Endodermal cell (in vitro differentiated cells): ENCODE measurements around the gene DTNA. TPM values are rescaled to one million over a fixed set of nuclear protein-coding genes. Genes with fewer than 3 reads are reported as not detected.

ENCODE experiments used
- DNase-seq: peaks from one replicate; pipeline ENCODE4 v3.0.0-alpha.2; 2017
- H3K27ac ChIP-seq: 2 replicates; pipeline ENCODE4 v1.5.1; 2013; ENCODE audit warnings: mild to moderate bottlenecking, low read depth, low read length, moderate library complexity
- H3K27me3 ChIP-seq: 2 replicates; pipeline ENCODE4 v1.6.1; 2013; ENCODE audit warnings: mild to moderate bottlenecking, low read length, moderate library complexity; ENCODE audit not compliant: insufficient read depth, control insufficient read depth, poor library complexity, severe bottlenecking
- H3K36me3 ChIP-seq: 2 replicates; pipeline ENCODE4 v1.7.0; 2013; ENCODE audit warnings: mild to moderate bottlenecking, low read length, moderate library complexity; ENCODE audit not compliant: control insufficient read depth, insufficient read depth
- H3K4me1 ChIP-seq: one replicate; pipeline ENCODE4 v1.7.0; 2013; ENCODE audit warnings: low read length; ENCODE audit not compliant: control insufficient read depth, insufficient read depth
- H3K4me3 ChIP-seq: 2 replicates; pipeline ENCODE4 v1.5.1; 2013; ENCODE audit warnings: mild to moderate bottlenecking, low read length, moderate library complexity
- H3K9ac ChIP-seq: 2 replicates; pipeline ENCODE4 v1.6.1; 2013; ENCODE audit warnings: mild to moderate bottlenecking, low read length, moderate library complexity; ENCODE audit not compliant: poor library complexity, severe bottlenecking; ENCODE audit errors: extremely low read depth
- H3K9me3 ChIP-seq: 2 replicates; pipeline ENCODE4 v1.6.1; 2013; ENCODE audit warnings: mild to moderate bottlenecking, low read length, moderate library complexity; ENCODE audit not compliant: control insufficient read depth
- H3K27ac Mint-ChIP-seq: 2 replicates; pipeline ENCODE4 v1.8.0; 2020; ENCODE audit warnings: mixed read lengths
- H3K27me3 Mint-ChIP-seq: 2 replicates; pipeline ENCODE4 v1.8.0; 2021; ENCODE audit warnings: mild to moderate bottlenecking, mixed read lengths; ENCODE audit not compliant: insufficient read depth
- H3K36me3 Mint-ChIP-seq: 2 replicates; pipeline ENCODE4 v1.8.0; 2020; ENCODE audit warnings: low read depth, mixed read lengths
- H3K4me1 Mint-ChIP-seq: 2 replicates; pipeline ENCODE4 v1.8.0; 2020; ENCODE audit warnings: mixed read lengths
- H3K4me3 Mint-ChIP-seq: 2 replicates; pipeline ENCODE4 v1.8.0; 2020; ENCODE audit warnings: mild to moderate bottlenecking, moderate library complexity, mixed read lengths
- H3K9me3 Mint-ChIP-seq: 2 replicates; pipeline ENCODE4 v1.8.0; 2020; ENCODE audit warnings: mild to moderate bottlenecking, mixed read lengths
- WGBS, 2 experiments: methylation state at CpG; one replicate each; pipeline versions ENCODE4 v1.1.5 to v1.1.7; 2013; ENCODE audit warnings: missing lambda C conversion rate in 2 of 2, mixed read lengths in 1 of 2; ENCODE audit not compliant: insufficient coverage in 1 of 2, insufficient read length in 1 of 2; 5-methylcytosine and 5-hydroxymethylcytosine counted together
- total RNA-seq, 2 donors: library from RNA; stranded (reverse); fragmentation: NEBNext Ultra II Directional in 1 of 2; extraction: Animal tissue kit (Norgen Biotek cat#: 25700) in 1 of 2; gene quantifications; 2 replicates in 1 of 2; 3 replicates in 1 of 2; pipeline ENCODE4 v1.2.1, GENCODE V29; 2021
- TF ChIP-seq, protein P1 (sequence below): fragments of 200-600 bp; sonication (generic); conservative IDR thresholded peaks from 2 replicates; pipeline ENCODE4 v1.5.0; 2021; ENCODE audit warnings: antibody characterized with exemption, mild to moderate bottlenecking

DTNA gene
- total RNA-seq, 2 donors from 2014 or later, result 45.6 to 51.6 TPM

DNA sequence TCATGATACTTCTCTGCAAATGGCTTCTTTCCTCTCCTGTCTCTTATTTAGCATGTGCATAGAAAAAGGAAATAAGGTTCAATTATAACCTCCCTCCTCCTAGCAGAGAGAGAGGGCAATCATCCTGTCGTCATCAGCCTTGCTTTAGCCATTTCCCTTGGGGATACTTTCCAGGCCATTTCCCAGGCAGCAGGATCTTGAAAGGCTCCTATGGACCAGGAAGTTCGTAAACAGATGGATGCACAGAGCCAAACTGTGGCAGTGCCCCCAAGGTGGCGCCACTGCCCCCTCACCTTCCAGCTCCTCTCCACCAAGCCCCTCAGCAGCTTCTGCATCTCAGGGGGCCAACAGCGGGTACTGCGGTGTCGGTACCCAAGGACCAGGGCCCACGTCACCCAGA lies 157.4 kb downstream of the DTNA start:
- H3K36me3 Mint-ChIP-seq, result peaks cover 11% of the 10 kb centered on the region
- H3K27me3 ChIP-seq, result no peaks in the 10 kb centered on the region
- H3K9me3 ChIP-seq, result no peaks in the 10 kb centered on the region
- DNase-seq, result peak; percentile 83
- H3K27me3 Mint-ChIP-seq, result no peaks in the 10 kb centered on the region
- TF ChIP-seq, protein P1, sequence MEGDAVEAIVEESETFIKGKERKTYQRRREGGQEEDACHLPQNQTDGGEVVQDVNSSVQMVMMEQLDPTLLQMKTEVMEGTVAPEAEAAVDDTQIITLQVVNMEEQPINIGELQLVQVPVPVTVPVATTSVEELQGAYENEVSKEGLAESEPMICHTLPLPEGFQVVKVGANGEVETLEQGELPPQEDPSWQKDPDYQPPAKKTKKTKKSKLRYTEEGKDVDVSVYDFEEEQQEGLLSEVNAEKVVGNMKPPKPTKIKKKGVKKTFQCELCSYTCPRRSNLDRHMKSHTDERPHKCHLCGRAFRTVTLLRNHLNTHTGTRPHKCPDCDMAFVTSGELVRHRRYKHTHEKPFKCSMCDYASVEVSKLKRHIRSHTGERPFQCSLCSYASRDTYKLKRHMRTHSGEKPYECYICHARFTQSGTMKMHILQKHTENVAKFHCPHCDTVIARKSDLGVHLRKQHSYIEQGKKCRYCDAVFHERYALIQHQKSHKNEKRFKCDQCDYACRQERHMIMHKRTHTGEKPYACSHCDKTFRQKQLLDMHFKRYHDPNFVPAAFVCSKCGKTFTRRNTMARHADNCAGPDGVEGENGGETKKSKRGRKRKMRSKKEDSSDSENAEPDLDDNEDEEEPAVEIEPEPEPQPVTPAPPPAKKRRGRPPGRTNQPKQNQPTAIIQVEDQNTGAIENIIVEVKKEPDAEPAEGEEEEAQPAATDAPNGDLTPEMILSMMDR, result peak; percentile 74
- H3K4me1 ChIP-seq, result peaks cover 4% of the 10 kb centered on the region
- no peaks in the 10 kb centered on the region for H3K36me3 ChIP-seq
- WGBS, 2 experiments, result 55 to 76% methylated on average over 2 to 7 of the region's 7 CpGs
- no peak overlapping the region for H3K4me3 Mint-ChIP-seq
- no peak overlapping the region for H3K27ac ChIP-seq
- peaks cover 4% of the 10 kb centered on the region for H3K4me1 Mint-ChIP-seq
- no peaks in the 10 kb centered on the region for H3K9me3 Mint-ChIP-seq
- H3K27ac Mint-ChIP-seq, result no peak overlapping the region
- no peak overlapping the region for H3K4me3 ChIP-seq
- no peak overlapping the region for H3K9ac ChIP-seq

DNA sequence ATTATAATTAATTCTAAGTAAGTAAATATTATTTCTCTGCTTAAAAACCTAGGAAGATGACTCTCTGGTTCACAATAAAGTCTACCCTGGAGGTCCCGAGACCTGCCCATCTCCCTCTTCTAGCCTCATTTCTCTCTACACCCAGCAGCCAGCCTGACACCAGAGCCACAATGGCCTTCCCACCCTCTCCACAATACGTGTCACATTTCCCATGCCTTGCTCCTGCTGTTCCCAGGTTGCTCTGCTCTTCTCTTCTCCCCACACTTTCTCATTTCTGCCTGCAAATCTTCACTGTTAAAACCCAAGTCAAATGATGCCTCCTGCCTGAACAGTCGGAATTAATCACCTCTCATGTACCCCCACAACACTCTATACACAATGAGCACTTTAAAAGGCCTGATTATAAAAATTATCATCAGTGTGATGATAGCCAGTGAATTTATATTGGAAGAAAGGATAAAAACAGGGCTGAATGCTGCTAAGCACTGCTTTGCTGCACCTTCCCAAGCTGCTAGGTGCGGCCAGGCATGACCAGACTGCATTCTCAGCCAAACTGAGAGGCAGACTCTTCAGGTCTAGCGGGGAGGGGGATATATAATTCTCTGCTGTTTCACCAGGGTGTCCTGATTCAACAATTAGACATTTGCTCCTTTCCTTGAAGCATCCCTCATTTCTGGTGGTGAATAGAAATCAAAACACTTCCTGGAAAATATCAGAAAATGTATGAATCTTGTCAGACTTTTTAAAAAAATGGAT lies 160.6 kb downstream of the DTNA start:
- TF ChIP-seq, protein P1, result no peak
- H3K36me3 ChIP-seq, result no peaks in the 10 kb centered on the region
- DNase-seq, result no peak
- H3K27me3 ChIP-seq, result no peaks in the 10 kb centered on the region
- H3K4me1 Mint-ChIP-seq, result peaks cover 27% of the 10 kb centered on the region
- no peak overlapping the region for H3K4me3 ChIP-seq
- H3K9me3 Mint-ChIP-seq, result no peaks in the 10 kb centered on the region
- no peaks in the 10 kb centered on the region for H3K9me3 ChIP-seq
- H3K9ac ChIP-seq, result no peak overlapping the region
- H3K36me3 Mint-ChIP-seq, result no peaks in the 10 kb centered on the region
- H3K4me1 ChIP-seq, result peaks cover 11% of the 10 kb centered on the region
- no peak overlapping the region for H3K4me3 Mint-ChIP-seq
- no peak overlapping the region for H3K27ac Mint-ChIP-seq
- no peak overlapping the region for H3K27ac ChIP-seq
- 70 to 83% methylated on average over 4 to 5 of the region's 5 CpGs for WGBS, 2 experiments
- H3K27me3 Mint-ChIP-seq, result no peaks in the 10 kb centered on the region

DNA sequence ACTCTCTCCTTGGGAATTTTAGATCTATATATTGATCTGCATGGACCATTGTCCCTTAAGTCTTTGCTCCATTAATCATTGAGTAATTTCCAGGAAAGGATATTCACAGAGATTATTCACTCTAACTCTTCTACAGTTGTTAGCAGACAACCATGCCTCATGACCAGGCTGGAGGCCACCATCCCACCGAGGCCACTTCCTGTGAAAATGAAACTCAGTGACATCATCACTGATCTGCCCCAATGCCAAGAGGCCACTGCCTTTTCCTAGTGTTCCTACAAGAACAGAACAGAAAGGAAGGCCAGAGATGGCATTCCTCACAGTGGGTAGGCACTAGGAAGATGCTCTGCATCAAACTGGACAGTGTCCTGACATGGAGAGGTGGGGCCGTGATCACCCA lies 161.3 kb downstream of the DTNA start:
- no peak overlapping the region for H3K27ac ChIP-seq
- H3K9ac ChIP-seq, result no peak overlapping the region

More for the DNA sequence above, 161.3 kb downstream of the DTNA start:
- no peak for DNase-seq
- TF ChIP-seq, protein P1, result no peak
- no peaks in the 10 kb centered on the region for H3K9me3 ChIP-seq
- Mint-ChIP-seq H3K4me3 (no peak overlapping the region), H3K9me3 (no peaks in the 10 kb centered on the region), H3K4me1 (peaks cover 27% of the 10 kb centered on the region), H3K27me3 (no peaks in the 10 kb centered on the region), H3K36me3 (no peaks in the 10 kb centered on the region), H3K27ac (no peak overlapping the region)
- no peak overlapping the region for H3K4me3 ChIP-seq
- H3K4me1 ChIP-seq, result peaks cover 11% of the 10 kb centered on the region
- H3K27me3 ChIP-seq, result no peaks in the 10 kb centered on the region
- 92 to 100% methylated on average over 1 to 2 of the region's 2 CpGs for WGBS, 2 experiments
- H3K36me3 ChIP-seq, result no peaks in the 10 kb centered on the region
